HepG2 (cell line): ENCODE results near the gene NACC2. TPM values are rescaled to one million over a fixed set of nuclear protein-coding genes. Genes with fewer than 3 reads are reported as not detected.

Experiments used
- AHR ChIP-seq: IDR thresholded peaks from 2 replicates; pipeline ENCODE4 v1.6.1; 2018; ENCODE audit warnings: missing genetic modification reagents, missing compliant biosample characterization
- ARID4A ChIP-seq: sonication (generic); formaldehyde crosslinking; IDR thresholded peaks from 2 replicates; pipeline ENCODE4 v1.5.0; 2020; ENCODE audit warnings: mild to moderate bottlenecking, missing genetic modification reagents, borderline replicate concordance
- ATF6 ChIP-seq: sonication (generic); formaldehyde crosslinking; conservative IDR thresholded peaks from 2 replicates; pipeline ENCODE4 v1.4.0; 2020; ENCODE audit warnings: missing genetic modification reagents
- BHLHE40 ChIP-seq: IDR thresholded peaks from 2 replicates; pipeline ENCODE4 v1.6.1; 2011; ENCODE audit warnings: low read length, improper control_type of control experiment
- BRD4 ChIP-seq: sonication (generic); formaldehyde crosslinking; IDR thresholded peaks from 2 replicates; pipeline ENCODE4 v1.4.0; 2020; ENCODE audit warnings: missing genetic modification reagents
- EP300 ChIP-seq, 3 experiments: sonication (generic) in 1 of 3; formaldehyde crosslinking in 1 of 3; IDR thresholded peaks; 2 replicates each; pipeline versions ENCODE4 v1.5.1 to v1.6.1; 2011 to 2020; ENCODE audit warnings: low read depth in 2 of 3, low read length in 2 of 3, borderline replicate concordance in 1 of 3, improper control_type of control experiment in 1 of 3, mild to moderate bottlenecking in 1 of 3, missing genetic modification reagents in 1 of 3, moderate library complexity in 1 of 3
- HDAC2 ChIP-seq: sonication (generic); formaldehyde crosslinking; IDR thresholded peaks from 2 replicates; pipeline ENCODE4 v1.4.0; 2020; ENCODE audit warnings: missing genetic modification reagents
- MBD4 ChIP-seq: IDR thresholded peaks from 2 replicates; pipeline ENCODE4 v1.6.1; 2012; ENCODE audit warnings: low read length, inconsistent platforms, borderline replicate concordance
- MLX ChIP-seq: IDR thresholded peaks from 2 replicates; pipeline ENCODE4 v1.6.1; 2016
- MXD4 ChIP-seq: IDR thresholded peaks from 2 replicates; pipeline ENCODE4 v1.6.1; 2016; ENCODE audit warnings: mild to moderate bottlenecking, missing biosample characterization, missing genetic modification reagents
- NFIC ChIP-seq: IDR thresholded peaks from 2 replicates; pipeline ENCODE4 v1.6.1; 2012; ENCODE audit warnings: mild to moderate bottlenecking, low read length, inconsistent platforms
- SP1 ChIP-seq, 2 experiments: fragments of 450-650 bp in 1 of 2; sonication (generic) in 1 of 2; formaldehyde crosslinking in 1 of 2; IDR thresholded peaks; 2 replicates each; pipeline versions ENCODE4 v1.4.0 to v1.6.1; 2016 to 2020; ENCODE audit warnings: missing genetic modification reagents in 1 of 2
- THAP11 ChIP-seq: IDR thresholded peaks from 2 replicates; pipeline ENCODE4 v1.6.1; 2016; ENCODE audit warnings: missing biosample characterization, missing genetic modification reagents
- ZBTB46 ChIP-seq: sonication (generic); formaldehyde crosslinking; IDR thresholded peaks from 2 replicates; pipeline ENCODE4 v1.4.0; 2020; ENCODE audit warnings: mild to moderate bottlenecking, missing genetic modification reagents, borderline replicate concordance
- ZFP91 ChIP-seq: sonication (generic); formaldehyde crosslinking; IDR thresholded peaks from 2 replicates; pipeline ENCODE4 v1.9.0; 2022; ENCODE audit warnings: missing genetic modification reagents, mild to moderate bottlenecking, borderline replicate concordance
- ZNF160 ChIP-seq: sonication (generic); formaldehyde crosslinking; IDR thresholded peaks from 2 replicates; pipeline ENCODE4 v1.8.0; 2022; ENCODE audit warnings: mild to moderate bottlenecking, inconsistent platforms, missing genetic modification reagents
- ZNF670 ChIP-seq: sonication (generic); formaldehyde crosslinking; IDR thresholded peaks from 2 replicates; pipeline ENCODE4 v1.8.0; 2022; ENCODE audit warnings: mild to moderate bottlenecking, missing genetic modification reagents, borderline replicate concordance
- ZNF878 ChIP-seq: sonication (generic); formaldehyde crosslinking; IDR thresholded peaks from 2 replicates; pipeline ENCODE4 v1.8.1; 2023; ENCODE audit warnings: mild to moderate bottlenecking, missing genetic modification reagents, moderate library complexity
- polyA plus RNA-seq, 8 experiments: library from polyadenylated mRNA; depleted of rRNA in 3 of 8; stranded (reverse) in 7 of 8; unstranded in 1 of 8; fragments of >200 nt; fragmentation: Illumina TruSeq in 4 of 8; extraction: Trizol in 4 of 8; gene quantifications; 2 replicates each; pipeline versions ENCODE4 v1.2.1 to v1.2.3, GENCODE V29; 2011 to 2016; ENCODE audit warnings: low read depth in 4 of 8, missing spikeins in 1 of 8, mixed read lengths in 1 of 8; ENCODE audit not compliant: insufficient read depth in 1 of 8
- total RNA-seq, 5 experiments: library from RNA; depleted of rRNA; stranded (reverse); fragments of >200 nt; fragmentation: Illumina TruSeq; extraction: Trizol; gene quantifications; 2 replicates each; pipeline ENCODE4 v1.2.3, GENCODE V29; 2016; ENCODE audit warnings: low read depth in 1 of 5

NACC2 gene
- total and polyA plus RNA-seq, 2 of the 13 experiments (the other 11 are each of a cell fraction or from before 2014, with no cell fraction given) = 5.9 to 12.3 TPM

- no peak for TF ChIP-seq ZBTB46 (CRISPR knock-in tag)
- TF ChIP-seq BHLHE40 = no peak
- TF ChIP-seq MBD4 = no peak
- TF ChIP-seq THAP11 (CRISPR knock-in tag) = peak; percentile 88
- TF ChIP-seq SP1 (IDR thresholded peaks at IDR 0.05) = no peak
- TF ChIP-seq SP1 (CRISPR knock-in tag; IDR thresholded peaks at IDR 0.05) = peak; percentile 92
- TF ChIP-seq ZNF878 = peak; percentile 98
- TF ChIP-seq ZFP91 (CRISPR knock-in tag) = peak; percentile 80
- TF ChIP-seq ZNF670 (CRISPR knock-in tag) = peak; percentile 94
- TF ChIP-seq MLX = peak; percentile 89; the same call in 1 of the 2 replicates
- peak; percentile 100 for TF ChIP-seq AHR
- TF ChIP-seq ATF6 (CRISPR knock-in tag) = peak; percentile 99
- no peak for TF ChIP-seq NFIC
- peak; percentile 98 for TF ChIP-seq HDAC2
- TF ChIP-seq MXD4 (CRISPR knock-in tag) = peak; percentile 99
- peak; percentile 98 for TF ChIP-seq ZNF160
- TF ChIP-seq BRD4 (CRISPR knock-in tag) = no peak
- TF ChIP-seq ARID4A (CRISPR knock-in tag) = peak; percentile 97
- 0 out of 4 replicates have a peak, but pooled peaks of 1 of the 2 experiments have one; percentile 24 for TF ChIP-seq EP300 (IDR thresholded peaks at IDR 0.05; ENCODE audit: low read depth in 2 of 2, low read length in 2 of 2)
- TF ChIP-seq EP300 (CRISPR knock-in tag; IDR thresholded peaks at IDR 0.05; ENCODE audit: borderline replicate concordance) = peak; percentile 65; the same call in 1 of the 2 replicates
Measured at GRCh38 chr9:135971892-135972291, 123.2 kb downstream of the NACC2 start (continued).
